Stimulated activated CD4-positive, alpha-beta T cell treated with anti-CD3 and anti-CD28 coated beads, Interleukin-1b, Interleukin-23, amount 100 ng/mL, for 1 hour (primary cell): Measurements from ENCODE around the gene ERG28.
"Not testable (repeated sequence)": the region's sequence is repeated elsewhere in the genome, so short reads cannot be mapped to it uniquely, and the experiment has no call there.

Experiments
- DNase-seq, 2 donors: peaks; one replicate each; pipeline ENCODE4 v3.0.0-alpha.2; 2020; ENCODE audit warnings: low read depth in 2 of 2

Gene ERG28

DNA sequence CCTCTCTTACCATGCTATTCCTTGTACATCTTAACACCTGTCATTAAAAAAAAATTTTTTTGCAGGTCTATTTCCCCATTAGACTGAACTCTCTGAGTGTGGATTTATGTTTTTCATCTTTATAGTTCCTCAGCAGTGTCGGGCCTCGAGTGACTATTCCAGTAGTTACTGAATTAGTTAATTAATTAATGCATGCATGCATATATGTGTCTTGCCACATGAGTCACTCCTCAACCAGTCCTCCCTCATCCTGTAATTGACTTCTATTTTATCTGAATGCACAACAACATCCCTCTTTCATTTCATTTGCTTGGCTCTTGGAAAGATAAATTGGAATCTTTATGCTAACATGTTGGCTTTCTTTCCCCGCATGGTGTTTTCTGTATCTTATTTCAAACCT lies 35.6 kb downstream of the ERG28 start:
- no peak for DNase-seq

DNA sequence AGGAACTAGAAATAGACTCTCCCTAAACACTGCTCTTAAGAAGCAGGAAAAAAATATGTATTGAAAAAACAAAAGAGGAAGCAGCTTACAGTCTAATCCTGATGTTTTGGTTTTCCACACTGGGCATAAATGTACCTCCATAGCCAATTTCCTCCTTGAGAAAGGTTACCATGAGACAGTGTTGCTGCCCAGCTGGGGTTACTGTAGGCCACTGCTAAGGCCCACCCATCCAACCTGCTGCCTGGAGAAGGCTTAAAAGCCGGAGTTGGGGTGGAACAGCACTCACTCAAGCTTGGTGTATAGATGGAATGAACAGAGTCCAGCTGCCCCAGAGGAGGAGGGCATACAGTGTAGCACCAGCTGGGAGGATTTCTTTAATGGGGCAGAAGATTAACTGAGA lies 41.1 kb downstream of the ERG28 start:
- DNase-seq = no peak

DNA sequence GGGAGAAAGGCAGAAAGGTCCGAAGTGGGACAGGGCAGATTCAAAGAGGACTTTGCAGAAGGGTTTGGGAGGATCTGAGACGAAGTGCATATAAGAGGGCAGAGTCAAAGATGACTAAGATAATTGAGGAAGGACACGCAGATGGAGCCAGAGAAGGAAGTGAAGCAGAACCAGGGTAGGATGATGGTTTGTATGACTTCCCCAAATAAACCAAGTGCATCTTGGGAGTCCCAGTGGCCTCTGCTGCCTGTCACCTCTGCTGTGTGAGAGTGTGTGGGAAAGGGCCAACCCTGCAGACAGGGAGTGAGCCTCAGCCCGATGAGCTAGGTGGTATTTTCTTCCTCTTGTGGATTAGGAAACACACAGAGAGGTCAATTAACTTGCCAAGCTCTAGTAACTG lies 45.5 kb downstream of the ERG28 start:
- DNase-seq = no peak

DNA sequence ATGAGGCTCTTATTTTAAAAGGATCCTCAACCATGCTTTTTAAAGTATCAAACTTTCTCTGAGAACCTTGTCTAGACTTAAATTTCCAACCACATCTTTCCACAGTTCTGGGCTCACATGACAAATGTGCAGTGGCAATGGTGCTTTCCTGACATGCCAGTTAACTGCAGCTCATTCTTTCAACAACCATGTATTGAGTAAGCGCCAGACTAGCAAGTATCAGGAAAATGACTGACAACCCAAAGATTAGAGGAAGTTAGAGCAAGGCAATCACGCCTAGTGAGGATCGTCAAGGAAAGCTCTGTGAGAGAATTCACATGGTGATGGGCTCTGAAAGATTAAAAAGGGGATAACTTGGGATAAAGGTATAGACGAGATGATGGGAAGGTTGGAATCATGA lies 46.5 kb downstream of the ERG28 start:
- DNase-seq = no peak

DNA sequence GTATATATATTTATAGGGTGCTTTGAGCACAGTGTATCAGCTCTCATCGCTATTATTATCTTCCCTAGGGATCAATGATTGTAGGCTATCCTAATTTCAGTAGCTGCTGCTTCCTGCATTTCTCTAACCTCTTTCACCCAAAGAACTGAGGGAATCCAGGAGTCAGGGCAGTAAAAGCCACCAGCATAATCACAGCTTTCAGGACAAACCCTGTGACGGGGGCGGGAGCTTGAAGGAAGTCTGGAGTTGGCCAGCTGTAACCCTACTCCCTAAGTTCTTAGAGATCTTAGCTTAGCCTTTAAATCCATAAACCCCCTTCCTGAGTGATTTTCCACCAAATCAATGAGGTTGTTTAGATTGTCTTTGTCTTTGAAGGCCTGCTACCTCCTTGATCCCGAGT lies 48.5 kb downstream of the ERG28 start:
- no peak for DNase-seq

DNA sequence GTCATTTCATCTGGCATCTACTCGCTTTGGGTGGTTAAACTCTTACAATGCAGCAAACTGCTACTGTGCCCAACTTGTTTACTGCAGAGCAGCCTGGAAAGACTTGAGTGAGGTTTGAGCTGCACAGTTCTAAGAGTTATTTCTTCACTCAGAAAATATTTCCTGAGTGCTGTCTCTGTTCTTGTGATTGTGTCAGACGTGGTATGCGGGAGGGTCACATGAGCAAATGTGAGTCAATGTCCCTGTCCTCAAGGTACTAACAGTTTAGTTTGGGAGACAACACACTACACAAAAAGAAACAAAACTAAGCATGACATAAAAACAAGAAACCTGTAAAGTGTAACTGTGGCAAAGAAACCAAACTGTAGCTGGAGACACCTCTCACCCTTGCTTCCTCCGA lies 49.8 kb downstream of the ERG28 start:
- DNase-seq = no peak

DNA sequence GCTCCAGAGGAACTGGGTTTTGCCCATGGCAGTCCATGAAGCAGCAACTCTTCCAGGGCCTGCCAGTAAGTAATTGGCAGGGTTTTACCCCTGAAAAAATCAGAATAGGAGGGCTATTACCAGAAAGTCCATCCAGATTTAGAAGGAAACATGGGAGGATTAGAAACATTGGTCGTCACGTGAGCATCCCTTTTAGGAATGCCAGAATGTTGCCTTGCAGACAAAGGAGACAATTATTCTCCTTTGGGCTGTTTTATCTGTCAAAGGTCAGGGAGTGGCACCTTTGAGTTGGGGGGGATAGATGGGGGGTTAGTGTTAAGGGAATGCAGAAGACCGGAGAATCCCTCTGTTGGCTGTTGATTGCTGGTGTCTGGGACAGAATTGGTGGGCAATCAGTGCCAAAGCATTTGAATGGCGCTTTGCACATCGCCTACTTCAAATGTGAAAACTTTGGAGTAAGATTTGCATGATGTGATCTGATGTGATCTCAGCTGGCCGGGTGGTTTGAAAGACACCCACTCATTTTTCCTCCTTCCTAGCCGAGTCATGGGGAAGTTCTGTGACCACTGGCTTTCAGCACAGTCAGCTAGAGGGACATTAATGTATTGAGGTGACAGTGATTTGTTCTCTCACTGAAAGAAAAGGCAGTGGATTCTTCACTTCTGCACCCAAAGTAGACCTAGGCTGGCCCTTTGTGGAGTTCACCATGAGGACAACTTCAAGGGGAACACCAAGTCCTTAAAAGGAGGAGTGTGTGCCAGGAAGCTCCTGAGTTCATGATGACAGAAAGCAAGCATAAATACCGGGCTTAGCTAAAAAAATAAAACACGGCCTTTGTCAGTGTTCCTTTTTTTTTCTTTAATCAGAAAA lies 50.8 kb downstream of the ERG28 start:
- no peak for DNase-seq

DNA sequence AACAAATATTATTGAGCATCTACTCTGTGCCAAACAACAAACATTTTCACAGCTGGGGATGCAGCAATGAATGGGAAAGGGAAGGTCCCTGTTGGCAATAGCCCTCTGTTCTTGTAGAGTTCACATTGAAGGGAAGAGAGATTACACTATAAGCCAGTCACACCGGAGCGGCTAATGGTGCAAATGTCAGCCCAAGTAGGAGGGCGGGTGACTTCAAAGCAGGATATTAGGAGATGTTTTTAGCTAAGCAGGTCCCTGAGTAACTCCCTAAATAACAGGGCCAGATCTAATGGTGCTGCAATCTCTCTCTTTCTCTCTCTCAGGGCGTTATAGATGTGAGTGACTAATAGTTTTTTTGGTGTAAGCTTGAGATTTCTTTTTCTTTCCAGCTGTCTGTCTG lies 51.6 kb downstream of the ERG28 start:
- no peak for DNase-seq

DNA sequence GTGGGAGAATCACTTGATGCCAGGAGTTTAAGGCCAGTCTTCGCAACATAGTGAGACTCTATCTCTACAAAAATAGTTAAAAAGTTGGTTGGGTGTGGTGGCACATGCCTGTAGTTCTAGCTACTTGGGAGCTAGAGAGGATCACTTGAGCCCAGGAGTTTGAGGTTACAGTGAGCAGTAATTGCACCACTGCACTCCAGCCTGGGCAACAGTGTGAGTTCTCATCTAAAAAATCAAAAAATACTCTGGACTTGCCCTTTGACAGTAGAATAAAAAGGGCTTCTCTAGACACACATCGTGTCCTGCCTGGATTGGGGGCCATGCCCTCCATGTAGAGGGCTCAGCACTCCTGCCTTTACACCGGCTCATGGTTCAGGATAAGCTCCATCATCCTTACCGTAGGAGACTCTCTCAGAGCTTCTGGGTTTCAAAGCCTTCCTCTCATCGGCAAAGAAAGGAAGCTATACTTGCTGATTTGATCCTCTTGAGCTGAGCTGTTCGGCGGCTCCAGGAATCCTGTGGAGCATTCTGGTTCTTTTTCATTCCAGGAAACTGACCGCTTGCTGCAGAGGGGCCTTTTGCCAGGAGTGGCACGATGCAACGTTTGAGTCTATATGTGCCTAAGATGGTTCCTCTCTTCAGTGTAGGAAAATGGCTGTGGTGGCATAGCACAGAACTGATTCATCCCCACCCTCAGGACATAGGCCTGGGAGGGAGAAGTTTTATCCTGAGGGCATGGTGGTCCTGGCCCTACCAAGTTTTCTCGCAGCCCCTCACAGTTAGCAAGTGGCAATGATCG lies 52.6 kb downstream of the ERG28 start:
- DNase-seq = no peak

DNA sequence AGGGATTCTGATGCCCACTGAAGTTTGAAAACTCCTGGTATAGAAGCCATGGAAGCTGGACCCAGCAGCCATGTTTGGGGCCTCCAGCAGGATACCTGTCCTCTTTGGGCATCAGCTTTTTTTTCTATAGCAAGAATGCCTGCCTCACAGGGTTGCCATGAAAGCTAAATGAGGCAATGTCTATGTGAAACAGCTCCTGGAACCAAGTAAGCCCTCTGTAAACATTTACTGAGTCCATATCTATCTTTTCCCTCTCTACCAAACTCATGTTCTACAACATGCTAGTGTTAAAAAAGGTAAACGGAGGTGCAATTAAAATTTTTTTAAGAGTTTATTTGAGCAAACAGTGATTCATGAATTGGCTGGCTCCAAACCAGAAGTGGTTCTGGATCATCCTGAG lies 53.6 kb downstream of the ERG28 start:
- no peak for DNase-seq

DNA sequence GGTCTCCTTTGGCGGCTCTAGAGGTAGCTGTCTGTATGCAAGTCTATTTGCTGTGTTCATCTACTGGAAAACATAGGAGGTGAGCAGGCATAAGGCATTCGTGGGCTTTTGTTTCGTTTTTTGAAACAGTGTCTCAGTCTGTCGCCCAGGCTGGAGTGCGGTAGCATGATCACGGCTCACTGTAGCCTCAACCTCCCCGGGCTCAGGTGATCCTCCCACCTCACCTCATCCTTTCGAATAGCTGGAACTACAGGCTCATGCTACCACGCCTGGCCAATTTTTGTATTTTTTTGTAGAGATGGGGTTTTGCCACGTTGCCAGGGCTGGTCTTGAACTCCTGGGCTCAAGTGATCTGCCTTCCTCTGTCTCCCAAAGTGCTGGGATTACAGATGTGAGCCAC lies 54.8 kb downstream of the ERG28 start:
- no peak for DNase-seq

DNA sequence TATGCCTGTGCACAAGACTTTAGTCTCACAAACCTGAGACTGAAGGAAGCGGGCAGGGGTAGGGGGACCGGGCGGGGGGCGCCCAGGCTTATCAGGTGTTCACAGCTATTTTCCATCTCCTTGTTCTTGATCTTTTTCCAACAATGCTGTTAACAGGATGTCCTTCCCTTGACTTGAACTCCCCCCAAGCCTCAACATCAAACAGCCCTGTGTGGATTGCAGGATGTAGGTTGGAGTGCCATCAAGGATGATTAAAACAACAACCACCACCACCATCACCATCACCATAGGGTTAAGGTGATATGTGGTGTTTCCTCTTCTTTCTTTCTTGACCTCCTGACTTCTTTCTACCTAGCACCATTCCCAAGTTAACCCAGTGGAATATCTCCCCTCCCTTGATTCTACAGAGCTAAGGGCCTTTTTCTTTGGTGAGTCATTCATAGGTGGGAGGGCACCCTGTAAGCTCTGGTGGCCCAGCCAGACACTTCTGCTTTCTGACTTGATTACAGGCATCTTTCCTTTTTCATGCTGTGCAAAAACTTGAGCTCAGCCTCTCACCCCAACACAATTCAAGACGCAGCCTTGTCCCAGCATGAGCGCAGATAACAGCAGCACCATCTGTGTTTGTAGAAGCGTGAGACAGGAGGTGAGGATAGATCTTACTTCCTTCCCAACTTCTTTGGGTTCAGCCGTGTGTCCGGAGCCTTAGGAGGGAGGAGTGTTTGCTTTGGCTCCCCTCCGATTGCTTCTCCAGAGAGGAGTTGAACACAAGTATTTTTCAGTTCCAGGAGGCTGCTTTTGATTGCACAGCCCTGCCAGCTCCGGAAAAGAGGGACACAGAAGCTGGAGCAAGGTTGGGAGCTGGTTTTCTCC lies 55.5 kb downstream of the ERG28 start:
- DNase-seq = no peak

DNA sequence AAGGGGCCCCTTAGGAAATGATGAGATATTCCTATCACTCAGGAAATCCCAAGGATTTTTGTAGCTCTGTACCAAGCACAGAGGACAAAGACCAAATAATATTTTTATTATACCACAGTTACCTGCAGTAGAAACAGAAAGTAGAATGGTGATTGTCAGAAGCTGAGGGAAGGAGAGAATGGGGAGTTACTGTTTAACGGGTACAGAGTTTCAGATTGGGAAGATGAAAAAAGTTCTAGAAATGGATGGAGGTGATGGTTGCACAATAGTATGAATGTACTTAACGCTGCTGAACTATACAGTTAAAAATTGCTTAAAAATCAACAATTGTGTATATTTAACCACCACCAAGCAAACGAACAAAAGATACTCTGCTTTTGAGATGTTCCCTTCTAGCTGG lies 58.2 kb downstream of the ERG28 start:
- no peak for DNase-seq

DNA sequence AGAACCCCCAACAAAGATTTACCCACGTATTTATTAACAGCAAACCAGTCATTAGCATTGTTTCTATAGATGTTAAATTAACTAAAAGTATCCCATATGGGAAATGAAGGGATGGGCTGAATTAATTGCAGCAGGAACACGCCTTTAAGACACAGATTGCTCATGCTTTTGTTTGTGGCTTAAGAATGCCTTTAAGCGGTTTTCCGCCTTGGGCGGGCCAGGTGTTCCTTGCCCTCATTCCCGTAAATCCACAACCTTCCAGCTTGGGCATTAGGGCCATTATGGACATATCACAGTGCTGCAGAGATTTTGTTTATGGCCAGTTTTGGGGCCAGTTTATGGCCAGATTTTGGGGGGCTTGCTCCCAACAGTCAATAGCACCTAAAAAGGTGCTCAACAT lies 59.6 kb downstream of the ERG28 start:
- not testable (repeated sequence) for DNase-seq

DNA sequence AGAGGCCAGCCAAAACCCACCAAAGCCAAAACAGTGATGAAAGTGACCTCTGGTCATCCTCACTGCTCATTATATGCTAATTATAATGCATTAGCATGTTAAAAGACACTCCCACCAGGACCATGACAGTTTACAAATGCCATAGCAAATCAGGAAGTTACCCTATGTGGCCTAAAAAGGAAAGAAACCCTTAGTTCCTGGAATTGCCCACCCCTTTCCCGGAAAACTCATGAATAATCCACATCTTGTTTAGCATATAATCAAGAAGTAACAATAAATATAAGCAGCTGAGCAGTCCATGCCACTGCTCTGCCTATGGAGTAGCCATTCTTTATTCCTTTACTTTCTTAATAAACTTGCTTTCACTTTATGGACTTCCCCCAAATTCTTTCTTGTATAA lies 60.6 kb downstream of the ERG28 start:
- not testable (repeated sequence) for DNase-seq
